ENCODE results near the gene NPL.

DNA sequence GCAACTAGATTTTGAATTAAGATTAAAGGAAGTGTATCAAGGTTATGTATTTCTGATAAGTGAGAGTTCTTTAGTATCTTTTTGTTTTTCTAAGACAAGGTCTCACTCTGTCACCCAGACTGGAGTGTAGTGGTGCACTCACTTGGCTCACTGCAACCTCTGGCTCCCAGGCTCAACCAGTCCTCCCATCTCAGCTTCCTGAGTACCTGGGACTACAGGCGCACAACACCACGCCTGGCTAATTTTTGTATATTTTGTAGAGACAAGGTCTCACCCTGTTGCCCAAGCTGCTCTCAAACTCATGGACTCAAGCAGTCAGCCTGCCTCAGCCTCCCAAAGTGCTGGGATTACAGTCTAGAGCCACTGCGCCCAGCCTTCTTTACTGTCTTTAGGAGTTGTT, 83.3 kb downstream of the NPL start:
- TF ChIP-seq, protein P1, sequence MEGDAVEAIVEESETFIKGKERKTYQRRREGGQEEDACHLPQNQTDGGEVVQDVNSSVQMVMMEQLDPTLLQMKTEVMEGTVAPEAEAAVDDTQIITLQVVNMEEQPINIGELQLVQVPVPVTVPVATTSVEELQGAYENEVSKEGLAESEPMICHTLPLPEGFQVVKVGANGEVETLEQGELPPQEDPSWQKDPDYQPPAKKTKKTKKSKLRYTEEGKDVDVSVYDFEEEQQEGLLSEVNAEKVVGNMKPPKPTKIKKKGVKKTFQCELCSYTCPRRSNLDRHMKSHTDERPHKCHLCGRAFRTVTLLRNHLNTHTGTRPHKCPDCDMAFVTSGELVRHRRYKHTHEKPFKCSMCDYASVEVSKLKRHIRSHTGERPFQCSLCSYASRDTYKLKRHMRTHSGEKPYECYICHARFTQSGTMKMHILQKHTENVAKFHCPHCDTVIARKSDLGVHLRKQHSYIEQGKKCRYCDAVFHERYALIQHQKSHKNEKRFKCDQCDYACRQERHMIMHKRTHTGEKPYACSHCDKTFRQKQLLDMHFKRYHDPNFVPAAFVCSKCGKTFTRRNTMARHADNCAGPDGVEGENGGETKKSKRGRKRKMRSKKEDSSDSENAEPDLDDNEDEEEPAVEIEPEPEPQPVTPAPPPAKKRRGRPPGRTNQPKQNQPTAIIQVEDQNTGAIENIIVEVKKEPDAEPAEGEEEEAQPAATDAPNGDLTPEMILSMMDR (conservative IDR thresholded peaks at IDR 0.05; ENCODE audit: low read depth, low read length) = no peak
- TF ChIP-seq EZH2 (IDR thresholded peaks at IDR 0.05; ENCODE audit: borderline replicate concordance, low read depth, low read length, poor library complexity, severe bottlenecking) = no peak
